ENCODE data around the gene HAUS7. TPM values are rescaled to one million over a fixed set of nuclear protein-coding genes. Genes with fewer than 3 reads are reported as not detected.

HAUS7 gene
- 20.9 TPM for polyA plus RNA-seq (2012; ENCODE audit: missing spikeins)

GRCh38 chrX:153470411-153471363 is at the start of gene HAUS7:
Gene HAUS7 (minus strand): TSS chrX:153470576. CDS start chrX:153470557, 19 bp downstream.
- TF ChIP-seq POLR2AphosphoS5 (IDR thresholded peaks at IDR 0.05; ENCODE audit: low read depth, low read length) (no peak), TAF1 (IDR thresholded peaks at IDR 0.05; ENCODE audit: borderline replicate concordance, low read depth, low read length) (no peak), POLR2A (IDR thresholded peaks at IDR 0.05; ENCODE audit: low read depth, low read length) (no peak)
- peak; percentile 85 for DNase-seq (ENCODE audit: insufficient read length)
- FAIRE-seq: peak; percentile 89

- DNase-seq (ENCODE audit: insufficient read length) (no peak), FAIRE-seq (no peak)
- TF ChIP-seq TAF1 (IDR thresholded peaks at IDR 0.05; ENCODE audit: borderline replicate concordance, low read depth, low read length): no peak
Measured at GRCh38 chrX:153519569-153520286, 49.4 kb upstream of the HAUS7 start.

GRCh38 chrX:153517946-153518834 is 47.8 kb upstream of the HAUS7 start:
- DNase-seq (ENCODE audit: insufficient read length) (no peak), FAIRE-seq (no peak)
- no peak for TF ChIP-seq TAF1 (IDR thresholded peaks at IDR 0.05; ENCODE audit: borderline replicate concordance, low read depth, low read length)
- TF ChIP-seq POLR2AphosphoS5 (IDR thresholded peaks at IDR 0.05; ENCODE audit: low read depth, low read length): no peak
- no peak for TF ChIP-seq POLR2A (IDR thresholded peaks at IDR 0.05; ENCODE audit: low read depth, low read length)

GRCh38 chrX:153517423-153517822 is 47.0 kb upstream of the HAUS7 start, which contains the start of gene ATP2B3:
Gene ATP2B3 (plus strand): TSS chrX:153517642. CDS start chrX:153536248, 18,606 bp downstream.
- TF ChIP-seq TAF1 (IDR thresholded peaks at IDR 0.05; ENCODE audit: borderline replicate concordance, low read depth, low read length) (no peak), POLR2AphosphoS5 (IDR thresholded peaks at IDR 0.05; ENCODE audit: low read depth, low read length) (no peak), POLR2A (IDR thresholded peaks at IDR 0.05; ENCODE audit: low read depth, low read length) (no peak)
- FAIRE-seq: no peak
- DNase-seq (ENCODE audit: insufficient read length): no peak

GRCh38 chrX:153516073-153516472 is 45.7 kb upstream of the HAUS7 start:
- FAIRE-seq (no peak), DNase-seq (ENCODE audit: insufficient read length) (no peak)
- TF ChIP-seq POLR2A (IDR thresholded peaks at IDR 0.05; ENCODE audit: low read depth, low read length): no peak
- no peak for TF ChIP-seq TAF1 (IDR thresholded peaks at IDR 0.05; ENCODE audit: borderline replicate concordance, low read depth, low read length)
- TF ChIP-seq POLR2AphosphoS5 (IDR thresholded peaks at IDR 0.05; ENCODE audit: low read depth, low read length): no peak

- FAIRE-seq (no peak), DNase-seq (ENCODE audit: insufficient read length) (no peak)
- TF ChIP-seq POLR2A (IDR thresholded peaks at IDR 0.05; ENCODE audit: low read depth, low read length): no peak
- no peak for TF ChIP-seq TAF1 (IDR thresholded peaks at IDR 0.05; ENCODE audit: borderline replicate concordance, low read depth, low read length)
- TF ChIP-seq POLR2AphosphoS5 (IDR thresholded peaks at IDR 0.05; ENCODE audit: low read depth, low read length): no peak
Measured at GRCh38 chrX:153515435-153515834, 45.1 kb upstream of the HAUS7 start.

- DNase-seq (ENCODE audit: insufficient read length) (no peak), FAIRE-seq (no peak)
- TF ChIP-seq POLR2AphosphoS5 (IDR thresholded peaks at IDR 0.05; ENCODE audit: low read depth, low read length) (no peak), TAF1 (IDR thresholded peaks at IDR 0.05; ENCODE audit: borderline replicate concordance, low read depth, low read length) (no peak), POLR2A (IDR thresholded peaks at IDR 0.05; ENCODE audit: low read depth, low read length) (no peak)
Measured at GRCh38 chrX:153514259-153514658, 43.9 kb upstream of the HAUS7 start.

GRCh38 chrX:153513265-153513664 is 42.9 kb upstream of the HAUS7 start:
- no peak for FAIRE-seq
- no peak for DNase-seq (ENCODE audit: insufficient read length)
- TF ChIP-seq POLR2AphosphoS5 (IDR thresholded peaks at IDR 0.05; ENCODE audit: low read depth, low read length): no peak
- no peak for TF ChIP-seq POLR2A (IDR thresholded peaks at IDR 0.05; ENCODE audit: low read depth, low read length)
- TF ChIP-seq TAF1 (IDR thresholded peaks at IDR 0.05; ENCODE audit: borderline replicate concordance, low read depth, low read length): no peak

GRCh38 chrX:153512501-153512893 is 42.1 kb upstream of the HAUS7 start:
- no peak for TF ChIP-seq POLR2AphosphoS5 (IDR thresholded peaks at IDR 0.05; ENCODE audit: low read depth, low read length)
- TF ChIP-seq POLR2A (IDR thresholded peaks at IDR 0.05; ENCODE audit: low read depth, low read length): no peak
- TF ChIP-seq TAF1 (IDR thresholded peaks at IDR 0.05; ENCODE audit: borderline replicate concordance, low read depth, low read length): no peak
- no peak for DNase-seq (ENCODE audit: insufficient read length)
- FAIRE-seq: no peak

GRCh38 chrX:153511784-153512500 is 41.6 kb upstream of the HAUS7 start:
- DNase-seq (ENCODE audit: insufficient read length): no peak
- no peak for TF ChIP-seq TAF1 (IDR thresholded peaks at IDR 0.05; ENCODE audit: borderline replicate concordance, low read depth, low read length)
- TF ChIP-seq POLR2A (IDR thresholded peaks at IDR 0.05; ENCODE audit: low read depth, low read length): no peak
- TF ChIP-seq POLR2AphosphoS5 (IDR thresholded peaks at IDR 0.05; ENCODE audit: low read depth, low read length): no peak
- no peak for FAIRE-seq
